Measurements from ENCODE around the gene MB.

Gene MB

DNA sequence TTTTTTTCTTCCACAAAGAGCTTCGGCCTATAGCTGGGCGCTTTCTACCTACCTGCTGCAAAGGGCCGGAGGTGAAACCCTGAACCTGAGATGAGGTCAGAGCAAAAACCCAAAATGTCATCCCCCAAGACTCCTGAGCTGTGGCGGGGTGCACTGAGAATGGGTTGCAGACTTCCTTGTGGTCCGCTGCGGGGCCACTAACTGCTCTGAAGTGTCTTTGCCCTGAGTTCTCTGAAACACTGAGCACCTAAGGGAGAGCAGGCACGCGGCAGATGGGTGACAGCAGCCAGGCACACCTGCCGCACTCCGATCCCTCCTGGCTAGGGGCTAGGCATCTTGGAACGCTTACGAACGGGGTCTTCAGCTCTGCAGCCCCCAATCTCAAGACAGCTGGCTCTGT, 47.2 kb downstream of the MB start:
- DNase-seq, result no peak

DNA sequence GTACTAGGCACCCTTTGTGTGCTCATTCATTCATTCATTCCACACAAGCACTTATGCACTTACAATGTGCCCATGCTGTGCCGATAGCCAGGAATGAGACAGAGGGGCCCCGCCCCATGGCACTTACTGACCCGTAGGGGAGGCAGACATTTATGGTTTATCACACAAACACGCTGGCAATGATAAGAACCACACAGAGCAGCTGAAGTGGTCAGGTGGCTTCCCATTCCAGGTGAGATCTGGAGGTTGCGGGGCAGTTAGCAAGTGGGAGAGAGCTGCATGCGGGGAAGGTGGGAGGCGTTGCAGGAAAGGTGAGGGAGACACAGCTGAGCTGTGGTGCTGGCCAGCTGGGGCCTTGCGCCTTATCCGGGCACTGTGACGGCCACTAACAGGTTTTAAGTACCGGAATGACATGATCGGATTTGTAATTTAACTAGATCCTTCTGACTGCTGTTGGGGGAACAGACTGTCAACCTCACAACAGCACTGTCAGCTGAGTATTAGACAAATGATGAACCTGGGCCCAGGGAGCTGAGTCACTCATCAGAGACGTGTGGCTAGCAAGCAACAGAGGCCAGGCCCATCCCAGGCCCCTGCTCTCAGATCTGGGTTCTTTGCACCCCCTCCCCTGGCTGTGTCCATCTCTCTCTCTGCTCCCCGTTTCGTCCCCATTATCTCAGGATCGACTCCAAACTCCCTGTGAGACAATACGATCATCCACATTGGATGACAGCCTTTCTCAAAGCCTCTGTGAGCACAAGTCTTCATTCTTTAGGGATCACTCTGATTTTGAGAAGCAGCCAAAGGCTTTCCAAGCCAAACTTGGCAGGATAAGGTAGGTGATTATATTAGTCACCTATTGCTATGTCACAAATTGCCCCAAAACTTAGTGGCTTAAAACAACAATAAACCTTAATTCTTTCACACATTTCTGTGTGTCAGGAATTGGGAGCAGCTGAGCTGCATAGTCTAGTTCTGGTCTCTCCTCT, 48.1 kb downstream of the MB start:
- DNase-seq, result no peak

DNA sequence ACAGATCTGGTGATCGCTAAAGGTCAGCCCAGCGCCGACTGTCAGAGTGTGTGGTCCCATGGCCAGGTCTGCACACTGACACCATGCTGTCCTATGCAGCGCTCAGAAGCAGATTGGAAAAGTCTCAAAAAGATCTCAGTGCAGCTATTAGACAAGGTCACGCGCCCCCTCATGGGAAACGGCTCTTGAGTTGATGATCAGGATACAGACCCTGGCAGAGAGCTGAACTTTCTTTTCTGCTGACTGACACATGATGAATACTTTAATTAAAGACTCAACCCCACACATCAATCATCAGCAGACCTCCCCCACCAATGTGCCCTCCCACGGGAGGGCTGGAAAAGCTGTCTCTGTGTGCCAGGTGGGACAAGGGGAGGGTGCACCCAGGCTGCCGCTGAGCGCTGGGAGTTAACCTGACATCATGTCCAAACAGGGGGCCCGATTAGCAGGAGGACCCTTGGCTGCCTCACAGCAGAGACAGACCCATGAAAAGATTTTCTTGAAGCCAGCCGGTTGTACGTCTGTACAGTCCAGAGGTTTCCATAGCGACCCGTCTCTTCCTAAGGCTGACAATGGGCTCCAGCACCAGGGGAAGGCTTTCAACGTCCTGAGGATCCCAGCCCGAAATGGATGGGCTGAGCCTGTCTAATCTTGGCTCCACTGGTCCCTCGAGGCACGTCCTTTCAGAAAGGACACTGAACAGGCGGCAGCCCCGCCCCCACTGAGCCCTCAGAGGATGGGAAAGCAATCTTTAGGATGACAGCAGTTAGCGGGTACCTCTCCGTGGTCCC, 49.6 kb downstream of the MB start:
- peak; percentile 44 for DNase-seq

DNA sequence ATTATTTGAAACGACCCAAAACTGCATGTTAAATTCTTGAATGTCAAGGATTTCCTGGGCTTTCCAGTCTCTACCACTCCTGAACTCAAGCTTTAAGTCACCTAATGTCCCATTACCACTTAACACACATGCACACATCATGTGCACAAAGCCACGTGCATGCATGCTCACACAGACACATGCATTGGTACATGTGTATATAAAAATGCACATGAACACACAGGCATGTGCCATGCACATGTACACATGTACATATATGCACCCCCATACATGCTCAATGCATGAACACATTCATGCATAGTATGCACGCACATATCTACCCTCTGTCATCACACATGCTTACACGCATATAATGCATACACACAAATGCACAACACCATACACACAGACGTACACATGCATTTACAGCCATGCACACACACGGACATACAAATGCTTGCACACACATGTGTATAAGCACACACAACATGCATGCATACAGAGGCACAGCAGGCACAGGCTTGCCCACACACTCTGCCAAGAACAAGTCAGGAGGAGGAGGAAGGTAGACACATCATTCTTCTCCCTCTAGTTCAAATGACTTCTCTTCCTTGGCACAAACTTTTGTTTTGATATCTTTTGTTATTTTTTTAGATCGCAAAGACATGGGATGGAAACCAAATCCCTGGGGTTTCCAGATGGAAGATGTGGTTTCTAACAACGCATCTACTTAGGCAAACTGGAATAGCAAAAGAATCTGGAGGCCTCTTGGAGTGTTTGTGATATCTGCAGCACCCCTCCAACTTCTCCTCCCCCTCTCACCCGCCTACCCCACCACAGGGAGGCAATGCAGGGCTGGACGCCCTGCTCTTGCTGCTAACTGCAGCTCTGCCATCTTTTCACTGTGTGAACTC, 51.9 kb downstream of the MB start:
- DNase-seq, result no peak

DNA sequence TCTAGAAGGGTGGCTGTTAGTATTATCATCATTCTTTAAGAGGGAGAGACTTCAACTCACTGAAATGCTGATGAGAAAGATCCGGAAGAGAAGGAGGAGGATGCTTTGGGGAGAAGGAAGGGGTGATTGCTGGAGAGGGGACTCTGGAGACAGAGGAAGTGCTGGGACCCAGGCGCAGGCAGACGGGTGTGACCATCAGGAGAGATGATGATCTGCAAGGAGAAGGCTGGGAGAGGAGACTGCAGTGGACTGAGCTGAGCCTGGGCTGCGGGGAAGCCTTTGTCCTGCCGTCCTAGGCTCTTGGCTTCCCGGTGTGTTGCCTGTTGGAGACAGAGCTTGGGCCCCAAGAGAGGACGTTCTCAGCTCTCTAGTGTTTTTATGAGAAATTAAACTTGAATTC, 53.9 kb downstream of the MB start:
- no peak for DNase-seq

DNA sequence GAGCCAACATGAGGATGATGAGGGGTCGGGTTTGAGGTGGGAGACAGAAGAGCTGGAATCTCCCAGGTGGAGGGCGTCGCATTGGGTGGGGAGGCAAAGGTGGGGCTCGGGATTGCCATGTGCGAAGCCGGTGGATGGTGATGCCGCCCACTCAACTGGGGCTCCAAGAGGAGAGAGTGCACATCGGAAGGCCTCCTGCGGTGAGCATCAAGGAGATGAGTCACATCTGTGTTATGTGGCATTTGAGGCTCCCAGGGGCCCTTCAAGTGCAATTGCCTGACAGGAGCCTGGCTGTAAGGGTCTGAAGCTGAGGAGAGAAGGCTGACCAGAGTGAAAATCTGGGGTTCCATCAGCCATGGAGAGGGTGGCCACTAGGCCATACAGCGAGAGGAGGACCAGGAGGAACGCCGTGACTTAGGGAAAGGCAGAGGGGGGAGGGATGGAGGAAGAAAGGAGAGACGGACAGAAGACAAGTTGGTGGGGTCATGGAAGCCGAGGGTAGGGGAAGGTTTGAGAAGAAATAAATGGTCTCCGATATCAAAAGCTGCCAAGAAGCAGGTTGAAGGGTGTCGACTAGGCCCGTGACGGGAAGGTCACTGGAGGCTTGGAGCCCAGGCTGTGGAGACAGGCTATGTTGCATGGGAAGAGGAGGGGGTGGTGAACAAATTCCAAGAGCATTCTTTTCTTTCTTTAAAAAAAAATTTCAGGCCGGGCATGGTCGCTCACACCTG, 55.2 kb downstream of the MB start:
- DNase-seq, result no peak

DNA sequence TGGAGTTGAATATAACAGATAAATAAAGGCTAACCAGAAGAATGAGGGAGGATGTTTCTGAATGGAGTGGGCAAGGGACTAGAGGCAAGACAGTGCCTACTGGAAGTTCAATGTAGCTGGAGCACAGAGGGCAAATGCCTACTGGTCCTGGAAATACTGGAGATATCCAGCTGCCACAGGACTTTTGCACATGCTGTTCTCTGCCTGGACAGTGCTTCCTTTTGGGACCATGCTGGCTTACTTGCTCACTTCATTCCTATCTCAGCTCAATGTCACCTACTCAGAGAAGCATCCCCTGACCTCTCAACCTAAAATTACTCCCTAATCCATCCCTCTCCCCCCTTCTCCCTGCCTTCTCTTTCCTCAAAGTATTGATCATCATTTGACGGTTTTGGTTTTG, 56.3 kb downstream of the MB start:
- no peak for DNase-seq

DNA sequence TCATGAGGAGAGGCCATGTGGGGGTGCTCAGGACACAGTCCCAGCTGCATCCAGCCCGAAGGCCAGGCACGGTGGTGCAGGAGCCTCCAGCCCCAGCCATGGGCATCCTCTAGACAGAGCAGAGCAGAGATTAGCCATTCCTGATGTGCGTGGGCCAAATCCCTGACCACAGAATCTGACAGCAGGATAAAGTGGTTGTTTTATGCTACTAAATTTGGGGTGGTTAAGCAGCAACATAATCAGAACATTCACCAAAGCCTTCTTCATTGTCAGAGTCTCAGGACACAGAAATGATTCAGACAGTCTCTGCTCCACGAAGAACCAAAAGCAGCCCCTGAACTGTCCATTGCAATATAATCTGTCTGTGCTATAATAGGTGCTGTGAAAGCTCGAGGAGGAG, 56.8 kb downstream of the MB start:
- DNase-seq, result no peak

DNA sequence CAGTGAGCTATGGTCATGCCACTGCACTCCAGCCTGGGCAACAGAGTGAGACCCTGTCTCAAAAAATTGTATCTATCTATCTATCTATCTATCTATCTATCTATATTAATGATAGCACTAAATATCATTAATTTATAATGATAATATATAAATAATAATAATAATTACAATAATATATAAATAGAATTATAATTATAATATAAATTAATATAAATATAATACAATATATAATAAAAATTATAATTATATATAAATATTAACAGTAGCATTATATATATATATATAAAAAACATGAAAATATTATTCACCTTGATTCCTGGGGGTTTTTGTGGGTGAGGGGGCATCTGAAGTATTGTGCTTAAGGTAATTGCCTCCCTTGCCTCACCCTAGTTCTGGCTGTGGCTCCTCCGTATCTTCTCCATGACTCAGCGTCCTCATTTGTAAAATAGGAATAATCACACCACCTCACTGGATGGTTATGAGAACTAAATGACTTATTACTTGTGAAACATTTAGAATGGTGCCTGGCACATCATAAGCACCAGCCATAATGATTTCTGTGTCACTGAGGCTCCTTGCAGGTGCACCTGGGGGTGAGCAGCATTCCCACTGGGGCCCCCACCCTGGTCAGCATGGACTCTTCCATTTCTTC, 57.6 kb downstream of the MB start:
- no peak for DNase-seq

DNA sequence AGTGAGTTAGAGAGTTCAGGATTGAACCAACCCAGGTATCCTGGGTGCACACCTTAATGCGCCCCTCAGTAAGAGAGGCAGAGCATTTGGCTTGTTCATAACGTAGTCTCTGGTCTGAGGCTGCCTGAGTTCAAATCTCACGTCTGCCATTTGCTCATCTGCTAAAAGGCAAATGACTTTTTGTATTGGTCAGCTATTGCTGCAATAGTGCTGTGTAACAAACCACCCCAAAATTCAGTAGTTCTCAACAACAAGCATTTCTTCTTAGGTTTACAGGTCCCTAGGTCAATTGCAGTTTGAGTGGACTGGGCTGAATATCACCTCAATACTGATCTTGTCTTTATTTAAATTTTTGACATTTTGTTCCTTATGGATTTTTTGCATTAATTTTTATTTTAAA, 58.4 kb downstream of the MB start:
- no peak for DNase-seq

DNA sequence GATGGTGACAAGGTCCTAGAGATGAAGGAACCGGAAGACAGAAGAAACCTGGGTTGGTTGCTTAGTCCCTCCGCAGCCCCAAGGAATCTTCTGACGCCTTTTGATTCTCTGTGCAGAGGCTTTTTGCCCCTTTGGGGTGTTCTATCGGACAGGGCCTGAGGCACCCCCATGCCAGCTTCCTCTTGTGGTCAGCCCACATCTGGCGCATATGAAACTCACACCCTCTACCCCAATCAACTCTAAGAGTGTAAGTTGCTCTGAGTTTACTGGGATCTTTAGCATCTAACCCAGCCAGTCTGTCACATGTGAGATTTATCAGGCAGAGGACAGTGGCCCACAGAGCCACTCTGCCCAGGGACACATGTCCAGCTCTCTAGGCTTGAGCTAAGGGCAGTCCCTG, 59.1 kb downstream of the MB start:
- DNase-seq, result no peak
